CD4-positive, alpha-beta T cell treated with Interleukin-17A for 4 hours (primary cell): ENCODE measurements around the gene ORC4.

Source experiments
- DNase-seq: peaks from one replicate; pipeline ENCODE4 v3.0.0-alpha.2; 2020; ENCODE audit warnings: mixed read lengths

ORC4 gene

DNA sequence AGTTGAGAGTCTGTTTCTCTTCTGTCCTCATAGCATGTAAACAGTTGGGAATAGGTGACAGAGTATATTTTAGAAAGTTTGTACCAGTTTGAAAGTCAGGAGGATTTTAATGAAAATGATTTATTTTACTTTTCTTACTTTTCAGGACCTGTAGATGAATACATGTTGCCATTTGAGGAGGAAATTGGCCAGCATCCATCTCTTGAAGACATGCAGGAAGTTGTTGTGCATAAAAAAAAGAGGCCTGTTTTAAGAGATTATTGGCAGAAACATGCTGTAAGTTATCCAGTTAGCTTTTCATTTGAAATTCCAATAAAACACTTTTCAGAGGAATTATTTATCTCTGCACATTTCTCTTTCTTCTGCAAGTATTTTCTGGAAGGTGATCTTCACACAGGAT, 94.7 kb downstream of the ORC4 start:
- DNase-seq = no peak

GRCh38 chr2:147924647-147925046, 95.9 kb downstream of the ORC4 start:
- no peak for DNase-seq

GRCh38 chr2:147923846-147924245, 96.7 kb downstream of the ORC4 start:
- DNase-seq = no peak

DNA sequence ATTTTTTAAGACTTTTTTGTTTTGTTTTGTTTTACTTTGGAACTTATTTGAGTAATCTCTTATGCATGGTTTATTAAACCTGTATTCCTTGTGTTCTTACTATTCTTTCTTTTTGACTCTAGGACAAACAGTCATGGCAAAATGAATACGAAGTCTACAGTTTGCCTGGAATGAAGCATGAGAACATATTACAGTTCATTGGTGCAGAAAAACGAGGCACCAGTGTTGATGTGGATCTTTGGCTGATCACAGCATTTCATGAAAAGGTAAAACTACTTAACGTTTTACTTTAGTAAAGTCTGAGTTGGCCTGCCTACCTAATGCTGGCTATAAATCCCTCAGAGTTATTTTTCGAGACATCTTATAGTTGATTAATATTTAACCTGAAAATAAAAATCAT, 103.4 kb downstream of the ORC4 start:
- no peak for DNase-seq

- DNase-seq = no peak
Observed at GRCh38 chr2:147916723-147917122, 103.8 kb downstream of the ORC4 start.

DNA sequence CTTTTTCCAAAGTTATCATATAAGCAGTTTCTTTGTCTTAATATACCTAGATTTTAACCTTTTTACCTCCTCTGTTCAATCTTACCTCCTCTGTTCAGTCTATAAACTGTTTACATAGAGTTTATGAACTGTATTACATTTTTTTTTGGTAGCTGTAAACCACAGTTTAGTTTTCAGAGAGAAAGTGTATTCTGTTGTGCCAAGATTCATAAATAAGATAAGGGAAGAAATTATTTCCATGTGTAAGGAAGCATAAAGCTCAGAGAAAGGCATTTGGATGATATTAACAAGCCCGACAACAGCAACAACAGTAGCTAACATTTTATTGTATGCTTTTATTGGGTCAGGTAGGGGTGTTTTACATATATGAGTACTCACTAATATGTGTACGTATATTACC, 104.5 kb downstream of the ORC4 start:
- no peak for DNase-seq

GRCh38 chr2:147913701-147914480, 106.6 kb downstream of the ORC4 start:
- no peak for DNase-seq

GRCh38 chr2:147910990-147911473, 109.5 kb downstream of the ORC4 start:
- peak; percentile 46 for DNase-seq

GRCh38 chr2:147909178-147909577, 111.4 kb downstream of the ORC4 start:
- DNase-seq = no peak

DNA sequence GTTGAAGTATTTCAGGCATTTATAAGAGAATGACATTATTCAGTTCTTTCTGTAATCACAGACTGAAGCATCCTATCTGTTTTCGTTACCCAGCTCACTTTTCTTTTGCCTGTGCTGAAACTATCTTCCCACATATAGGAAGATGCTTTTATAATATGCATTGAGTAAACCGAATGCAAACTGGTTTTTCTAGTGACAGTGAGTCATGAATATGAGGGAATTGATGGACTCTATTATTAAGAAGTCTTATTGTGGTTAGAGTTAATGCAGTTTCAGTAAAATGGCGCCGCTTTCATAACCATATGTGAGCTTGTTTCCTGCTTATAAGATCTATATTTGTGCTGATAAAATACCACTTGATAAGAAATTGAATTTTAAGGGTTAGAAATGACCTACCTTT, 116.5 kb downstream of the ORC4 start:
- no peak for DNase-seq

DNA sequence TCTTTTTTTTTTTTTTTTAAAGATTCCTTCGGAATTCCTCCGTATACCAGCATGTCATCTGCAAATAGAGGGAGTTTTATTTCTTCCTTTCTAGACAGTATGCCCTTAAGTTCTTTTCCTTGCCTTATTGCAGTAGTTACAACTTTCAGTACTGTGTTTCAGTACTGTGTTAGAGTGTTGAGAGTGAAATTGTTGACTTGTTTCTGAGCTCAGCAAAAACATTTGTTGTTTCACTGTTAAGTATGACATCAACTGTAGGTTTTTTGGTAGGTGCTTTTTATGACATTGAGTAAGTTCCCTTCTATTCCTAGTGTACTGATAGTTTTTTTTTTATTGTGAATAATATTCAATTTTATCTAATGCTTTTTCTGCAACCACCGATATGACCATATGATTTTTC, 131.9 kb downstream of the ORC4 start:
- no peak for DNase-seq

GRCh38 chr2:147886136-147886535, 134.4 kb downstream of the ORC4 start:
- DNase-seq = no peak

- no peak for DNase-seq
Observed at GRCh38 chr2:147884830-147885229, 135.7 kb downstream of the ORC4 start.

- no peak for DNase-seq
Observed at GRCh38 chr2:147882631-147883030, 137.9 kb downstream of the ORC4 start.
